ENCODE results near the gene SPIC.
"Not testable (repeated sequence)": the region's sequence is repeated elsewhere in the genome, so short reads cannot be mapped to it uniquely, and the experiment has no call there.

Gene SPIC

GRCh38 chr12:101474711-101475386 lies at the start of gene SPIC:
Gene SPIC, plus strand, starts transcription at chr12:101475336. Its CDS starts 1,569 bp downstream, at chr12:101476905.
- no peak for DNase-seq
- in situ Hi-C loops (cut with MboI; ENCODE audit: low pct_unique_long_range_greater_than_20kb, low sequenced_read_pairs) = no loop called here

GRCh38 chr12:101430456-101430855 lies 44.7 kb upstream of the SPIC start:
- in situ Hi-C loops (cut with MboI; ENCODE audit: low pct_unique_long_range_greater_than_20kb, low sequenced_read_pairs) = no loop called here
- no peak for DNase-seq

DNA sequence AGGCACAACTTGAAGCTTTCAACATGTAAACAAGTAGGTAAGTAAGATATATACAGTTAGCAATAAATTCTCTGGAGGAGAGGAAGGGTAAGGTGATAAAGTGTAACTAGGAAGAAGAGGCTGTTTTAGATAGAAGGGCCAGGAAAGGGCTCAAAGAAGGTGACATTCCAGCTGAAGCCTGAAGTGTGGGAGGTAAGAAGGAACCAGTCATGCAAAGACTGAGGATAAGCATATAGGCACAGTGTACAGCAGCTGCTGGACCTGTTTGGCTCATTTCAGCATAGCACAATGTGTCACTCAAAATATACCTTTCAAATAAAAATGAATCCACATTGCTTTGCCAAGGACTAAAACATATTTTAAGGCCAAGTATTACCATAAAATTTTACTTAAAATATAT lies 39.0 kb upstream of the SPIC start:
- in situ Hi-C loops (cut with MboI; ENCODE audit: low pct_unique_long_range_greater_than_20kb, low sequenced_read_pairs) = no loop called here

DNA sequence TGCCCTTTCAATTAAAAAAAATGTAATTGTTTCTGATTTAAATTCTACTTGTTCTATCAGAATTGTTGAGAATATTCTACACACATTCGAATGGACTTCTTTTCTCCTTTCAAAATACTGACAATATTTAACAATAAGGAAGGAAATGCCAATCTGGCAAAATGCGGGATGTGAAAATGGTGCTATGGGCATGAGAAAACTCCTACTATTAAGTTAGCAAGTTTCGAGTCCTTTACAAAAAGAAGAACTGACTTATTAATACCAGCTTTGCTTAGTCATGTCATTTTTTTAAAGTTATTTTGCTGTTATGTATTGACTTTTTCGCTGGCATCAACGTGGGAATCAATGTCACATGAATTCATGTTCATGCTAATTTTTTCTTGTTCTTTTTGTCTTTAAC lies 35.9 kb upstream of the SPIC start:
- DNase-seq = no peak
- in situ Hi-C loops (cut with MboI; ENCODE audit: low pct_unique_long_range_greater_than_20kb, low sequenced_read_pairs) = no loop called here

More for the DNA sequence above, 39.0 kb upstream of the SPIC start:
- no peak for DNase-seq

GRCh38 chr12:101441461-101442224 lies 33.5 kb upstream of the SPIC start:
- in situ Hi-C loops (cut with MboI; ENCODE audit: low pct_unique_long_range_greater_than_20kb, low sequenced_read_pairs) = no loop called here
- DNase-seq = peak; percentile 30

DNA sequence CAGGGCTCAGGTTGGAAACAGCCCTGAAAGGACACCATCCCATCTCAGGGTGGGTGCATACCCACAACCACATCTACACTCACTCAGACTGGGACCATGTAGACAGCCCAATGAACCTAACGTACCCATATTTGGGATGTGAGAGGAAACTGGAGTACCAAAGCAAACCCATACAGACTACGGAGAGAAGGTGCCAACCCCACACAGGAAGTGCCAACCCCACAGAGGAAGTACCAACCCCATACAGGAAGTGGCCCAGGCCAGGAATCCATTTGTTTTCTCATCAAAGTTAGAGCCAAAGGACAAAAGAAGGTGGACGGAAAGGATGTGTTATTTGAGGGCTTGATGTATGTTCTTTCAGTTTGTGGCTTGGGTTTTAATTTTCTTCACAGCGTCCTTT lies 19.5 kb upstream of the SPIC start:
- in situ Hi-C loops (cut with MboI; ENCODE audit: low pct_unique_long_range_greater_than_20kb, low sequenced_read_pairs) = no loop called here
- no peak for DNase-seq

DNA sequence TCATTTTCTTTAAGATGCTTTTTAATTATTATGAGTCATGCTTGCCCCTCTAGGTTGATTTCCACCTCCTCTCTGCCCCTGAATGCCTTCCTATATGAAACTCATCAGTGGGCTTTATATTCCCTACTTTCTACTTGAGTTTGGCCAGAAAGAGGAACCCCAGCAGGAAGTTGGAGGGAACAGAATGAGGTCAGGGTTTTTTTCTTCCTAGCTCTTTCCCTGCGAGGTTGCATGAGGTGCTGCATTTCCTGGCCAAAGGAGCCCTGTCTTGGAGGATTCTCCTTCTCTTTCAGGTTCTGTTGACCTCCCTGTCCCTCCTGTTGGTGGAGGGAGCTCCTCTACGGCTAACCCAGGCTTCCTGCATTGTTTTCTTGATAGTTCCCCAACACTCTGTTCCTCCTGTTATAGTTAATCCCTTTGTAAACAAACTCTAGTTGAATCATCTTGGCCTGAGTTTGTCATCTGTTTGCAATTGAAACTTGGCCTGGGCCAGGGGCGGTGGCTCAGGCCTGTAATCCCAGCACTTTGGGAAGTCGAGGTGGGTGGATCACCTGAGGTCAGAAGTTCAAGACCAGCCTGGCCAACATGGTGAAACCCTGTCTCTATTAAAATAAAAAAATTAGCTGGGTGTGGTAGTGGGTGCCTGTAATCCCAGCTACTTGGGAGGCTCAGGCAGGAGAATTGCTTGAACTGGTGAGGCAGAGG lies 15.3 kb upstream of the SPIC start:
- DNase-seq = peak; percentile 50
- in situ Hi-C loops (cut with MboI; ENCODE audit: low pct_unique_long_range_greater_than_20kb, low sequenced_read_pairs) = no loop called here

- in situ Hi-C loops (cut with MboI; ENCODE audit: low pct_unique_long_range_greater_than_20kb, low sequenced_read_pairs) = no loop called here
- no peak for DNase-seq
Measured at GRCh38 chr12:101468948-101469347, 6.2 kb upstream of the SPIC start.

GRCh38 chr12:101470939-101471338 lies 4.2 kb upstream of the SPIC start:
- peak; percentile 47 for DNase-seq

DNA sequence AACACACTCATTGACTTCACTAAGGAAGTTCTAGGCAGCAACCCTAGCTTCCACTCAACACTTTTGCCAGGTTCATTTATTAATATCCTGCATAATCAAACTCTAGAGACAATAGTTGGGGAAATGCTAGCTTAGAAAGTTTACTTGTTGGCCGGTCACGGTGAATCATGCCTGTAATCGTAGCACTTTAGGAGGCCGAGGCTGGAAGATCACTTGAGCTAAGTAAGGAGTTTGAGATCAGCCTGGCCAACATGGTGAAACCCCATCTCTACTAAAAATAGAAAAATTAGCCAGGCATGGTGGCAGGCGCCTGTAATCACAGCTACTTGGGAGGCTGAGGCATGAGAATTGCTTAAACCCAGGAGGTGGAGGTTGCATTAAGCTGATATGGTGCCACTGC lies 3.3 kb upstream of the SPIC start:
- DNase-seq; in situ Hi-C loops (cut with MboI; ENCODE audit: low pct_unique_long_range_greater_than_20kb, low sequenced_read_pairs): not testable (repeated sequence)

More at GRCh38 chr12:101470939-101471338, 4.2 kb upstream of the SPIC start:
- in situ Hi-C loops (cut with MboI; ENCODE audit: low pct_unique_long_range_greater_than_20kb, low sequenced_read_pairs) = no loop called here

GRCh38 chr12:101474248-101474647 lies 888 bp upstream of the SPIC start:
- in situ Hi-C loops (cut with MboI; ENCODE audit: low pct_unique_long_range_greater_than_20kb, low sequenced_read_pairs) = no loop called here
- DNase-seq = no peak

DNA sequence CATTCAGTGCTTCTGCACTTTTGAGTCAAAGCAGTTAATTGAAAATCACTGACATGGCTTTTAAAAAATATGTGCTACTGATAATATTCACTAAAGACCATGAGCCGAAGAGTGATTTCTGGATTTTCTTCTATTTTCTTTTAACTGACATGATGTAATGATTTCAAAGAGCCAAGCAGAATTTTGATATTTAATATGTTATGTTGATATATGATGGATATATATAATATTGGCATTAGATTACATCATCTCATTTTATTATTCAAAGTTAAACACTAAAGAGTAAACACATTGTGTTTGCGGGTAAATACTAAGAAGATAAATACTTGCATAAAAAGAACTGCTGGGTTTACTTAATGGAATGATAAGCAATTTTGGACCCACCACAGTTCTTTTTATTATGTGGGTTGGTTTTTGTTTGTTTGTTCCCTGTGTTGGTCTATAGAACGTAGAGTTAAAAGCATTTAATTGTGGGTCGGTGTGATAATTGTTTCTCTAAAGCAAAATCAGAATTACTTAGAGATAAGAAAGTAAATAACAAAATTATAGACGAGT lies 692 bp downstream of the SPIC start:
- in situ Hi-C loops (cut with MboI; ENCODE audit: low pct_unique_long_range_greater_than_20kb, low sequenced_read_pairs) = no loop called here
- DNase-seq = no peak

DNA sequence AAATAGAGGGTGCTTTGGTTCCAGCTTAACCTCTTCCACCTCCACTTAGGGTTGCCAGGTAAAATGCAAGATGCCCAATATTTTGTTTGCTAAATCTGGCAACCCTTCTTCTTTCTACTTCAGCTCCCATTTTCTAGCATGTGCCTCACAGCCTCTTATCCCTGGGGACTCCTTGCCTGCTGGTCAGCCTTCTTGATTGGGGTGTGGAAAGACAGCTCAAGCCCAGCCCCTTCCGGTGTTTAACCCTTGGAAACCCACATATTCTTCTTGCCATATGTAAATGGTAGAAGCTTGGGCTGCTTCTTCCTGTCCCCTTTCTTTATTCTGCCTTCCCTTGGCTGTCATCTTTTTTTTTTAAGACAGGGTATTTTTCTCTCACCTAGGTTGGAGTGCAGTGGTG lies 5.7 kb downstream of the SPIC start:
- DNase-seq = no peak
- in situ Hi-C loops (cut with MboI; ENCODE audit: low pct_unique_long_range_greater_than_20kb, low sequenced_read_pairs) = no loop called here

DNA sequence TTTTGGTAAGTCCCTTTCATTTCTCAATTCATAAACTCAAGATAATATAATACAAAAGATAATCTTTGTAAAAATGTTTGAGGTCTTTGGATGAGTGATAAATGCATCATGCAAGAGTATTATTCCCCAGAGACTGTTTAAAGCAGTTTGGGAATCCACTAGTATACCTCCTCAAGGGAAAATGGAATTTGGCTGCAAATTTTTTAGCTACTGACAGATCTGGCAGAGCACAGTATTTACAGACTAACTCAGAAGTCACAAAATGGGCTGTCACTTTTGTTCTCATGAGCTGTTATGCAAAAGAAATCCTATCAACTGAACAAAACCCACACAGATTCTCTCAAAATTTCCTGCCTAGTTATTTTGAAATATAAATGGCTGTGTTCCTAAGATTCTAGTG lies 9.9 kb downstream of the SPIC start:
- in situ Hi-C loops (cut with MboI; ENCODE audit: low pct_unique_long_range_greater_than_20kb, low sequenced_read_pairs) = no loop called here
- no peak for DNase-seq

DNA sequence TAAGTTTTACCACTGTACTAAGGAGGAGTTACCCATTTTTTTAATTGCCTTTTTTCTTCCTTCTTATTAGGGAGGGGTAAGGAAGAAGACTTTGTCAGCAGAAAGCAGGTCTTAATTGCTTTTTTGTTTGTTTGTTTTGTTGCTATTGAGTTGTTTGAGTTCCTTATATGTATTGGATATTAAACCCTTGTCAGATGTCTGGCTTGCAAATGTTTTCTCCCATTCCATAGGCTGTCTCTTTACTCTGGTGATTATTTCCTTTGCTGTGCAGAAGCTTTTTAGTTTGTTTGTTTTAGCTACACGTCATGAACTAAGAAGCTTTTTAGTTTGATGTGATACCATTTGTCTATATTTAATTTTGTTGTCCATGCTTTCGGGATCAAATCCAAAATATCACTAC lies 13.3 kb downstream of the SPIC start:
- DNase-seq = no peak
- in situ Hi-C loops (cut with MboI; ENCODE audit: low pct_unique_long_range_greater_than_20kb, low sequenced_read_pairs) = no loop called here

- peak; percentile 36 for DNase-seq
- in situ Hi-C loops (cut with MboI; ENCODE audit: low pct_unique_long_range_greater_than_20kb, low sequenced_read_pairs) = no loop called here
Measured at GRCh38 chr12:101490286-101490920, 15.3 kb downstream of the SPIC start.

DNA sequence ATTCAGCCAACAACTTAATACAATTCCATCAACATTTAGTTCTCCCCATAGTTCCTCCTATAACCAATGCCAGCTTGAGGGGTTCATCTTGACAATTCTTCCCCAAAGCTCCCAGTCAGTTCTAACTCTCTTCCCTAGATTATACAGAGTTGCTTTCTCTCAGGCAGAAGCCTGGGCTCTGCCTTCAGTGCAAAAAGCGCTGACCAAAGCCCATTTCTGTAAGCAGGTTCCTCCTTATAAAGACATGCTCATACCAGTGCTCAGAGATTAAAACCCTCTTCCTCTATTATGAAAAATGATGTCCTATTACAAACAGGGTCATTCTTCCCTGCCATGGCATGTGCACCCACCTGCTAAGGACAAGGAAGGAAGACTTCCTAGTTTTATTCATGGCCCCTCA lies 16.2 kb downstream of the SPIC start:
- DNase-seq = no peak
- in situ Hi-C loops (cut with MboI; ENCODE audit: low pct_unique_long_range_greater_than_20kb, low sequenced_read_pairs) = no loop called here

DNA sequence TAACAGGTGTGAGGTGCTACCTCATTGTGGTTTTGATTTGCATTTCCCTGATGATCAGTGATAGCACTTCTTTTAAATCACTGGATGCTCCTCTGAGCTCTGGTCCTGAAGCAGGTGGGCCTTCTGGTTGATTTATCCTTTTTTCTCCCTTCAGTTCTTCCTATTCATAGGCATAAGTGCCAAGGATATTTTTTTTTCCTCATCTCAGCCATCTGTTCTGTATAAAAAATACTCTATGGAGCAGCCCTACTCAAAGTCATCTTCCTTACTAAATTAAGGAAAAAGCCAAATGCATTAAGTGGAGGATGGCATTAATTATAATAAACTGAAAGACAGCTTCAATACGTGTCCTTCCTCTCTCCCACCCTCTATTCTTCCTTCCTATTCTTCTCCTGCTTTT lies 18.4 kb downstream of the SPIC start:
- DNase-seq = no peak
- in situ Hi-C loops (cut with MboI; ENCODE audit: low pct_unique_long_range_greater_than_20kb, low sequenced_read_pairs) = no loop called here

DNA sequence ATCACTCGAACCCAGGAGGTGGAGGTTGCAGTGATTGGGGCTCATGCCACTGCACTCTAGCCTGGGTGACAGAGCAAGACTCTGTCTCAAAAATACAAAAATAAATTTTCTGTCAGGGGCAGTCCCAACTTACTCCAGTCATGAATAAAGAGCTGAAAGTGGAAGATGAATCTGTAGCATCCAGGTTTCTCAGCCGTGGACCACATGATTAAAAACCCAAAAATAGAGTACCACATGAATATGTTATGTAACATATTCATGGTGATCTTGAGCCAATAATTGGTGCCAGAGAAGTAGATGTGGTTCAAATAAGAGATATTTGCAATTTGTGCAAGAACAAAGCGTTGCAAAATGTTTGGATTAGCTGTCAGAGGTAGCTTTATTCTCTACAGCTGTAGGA lies 23.1 kb downstream of the SPIC start:
- in situ Hi-C loops (cut with MboI; ENCODE audit: low pct_unique_long_range_greater_than_20kb, low sequenced_read_pairs) = no loop called here

More for the DNA sequence above, 23.1 kb downstream of the SPIC start:
- no peak for DNase-seq

Data from KBM-7 (cell line).